RWPE1 (cell line): ENCODE data around the gene KLHDC7B.
"Not testable (repeated sequence)": the region's sequence is repeated elsewhere in the genome, so short reads cannot be mapped to it uniquely, and the experiment has no call there.

Experiments used
- CTCF ChIA-PET: fragments of 350-600 bp; sonication (Branson Sonifier 250); formaldehyde crosslinking; extraction: SDS; loops from one replicate; lab custom pipeline; 2021; lab: Yijun Ruan, JAX
- POLR2A ChIA-PET: fragments of 400-600 bp; formaldehyde crosslinking; extraction: SDS; loops from one replicate; lab custom pipeline; 2020; ENCODE audit warnings: antibody characterized with exemption; ENCODE audit not compliant: low non-redundant PET; lab: Yijun Ruan, JAX
- DNase-seq: peaks from one replicate; pipeline ENCODE4 v3.0.0; 2012; ENCODE audit warnings: low spot score
- H3K27ac ChIP-seq: fragments of 450-650 bp; 2 replicates; pipeline ENCODE4 v1.5.1; 2017
- TF ChIP-seq, protein P1 (sequence below): fragments of 450-650 bp; conservative IDR thresholded peaks from 2 replicates; pipeline ENCODE4 v1.5.1; 2017; ENCODE audit warnings: low read depth, mild to moderate bottlenecking

KLHDC7B gene

DNA sequence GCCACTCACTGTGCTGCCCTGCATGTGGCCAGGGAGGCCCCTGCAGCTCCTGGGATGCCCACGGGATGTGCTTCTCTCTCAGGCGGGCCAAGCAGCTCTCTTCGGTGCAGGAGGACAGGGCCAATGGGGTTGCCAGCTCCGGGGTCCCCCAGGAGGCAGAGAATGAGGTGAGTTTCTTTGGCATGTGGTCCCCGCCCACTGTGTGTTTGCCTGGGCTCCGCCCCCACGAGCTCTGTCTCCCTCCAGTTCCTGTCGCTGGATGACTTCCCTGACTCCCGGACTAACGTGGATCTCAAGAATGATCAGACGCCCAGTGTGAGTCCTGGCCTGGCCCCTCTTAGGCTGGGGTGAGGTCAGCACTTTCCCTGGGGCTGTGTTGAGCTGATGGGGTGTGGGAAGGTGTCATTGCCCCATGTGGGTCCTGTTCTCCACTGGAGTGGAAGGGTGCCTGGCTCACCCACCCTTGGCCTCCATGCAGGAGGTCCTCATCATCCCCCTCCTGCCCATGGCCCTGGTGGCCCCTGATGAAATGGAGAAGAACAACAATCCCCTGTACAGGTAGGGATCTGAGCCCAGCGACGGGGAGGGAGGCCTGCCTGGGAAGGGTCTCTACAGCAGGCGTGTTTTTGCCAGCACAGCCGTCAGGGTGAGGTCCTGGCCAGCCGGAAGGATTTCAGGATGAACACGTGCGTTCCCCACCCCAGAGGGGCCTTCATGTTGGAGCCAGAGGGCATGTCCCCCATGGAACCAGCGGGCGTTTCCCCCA lies 28.0 kb upstream of the KLHDC7B start:
- ChIA-PET POLR2A (no interaction called here), CTCF (no interaction called here)
- TF ChIP-seq, protein P1, sequence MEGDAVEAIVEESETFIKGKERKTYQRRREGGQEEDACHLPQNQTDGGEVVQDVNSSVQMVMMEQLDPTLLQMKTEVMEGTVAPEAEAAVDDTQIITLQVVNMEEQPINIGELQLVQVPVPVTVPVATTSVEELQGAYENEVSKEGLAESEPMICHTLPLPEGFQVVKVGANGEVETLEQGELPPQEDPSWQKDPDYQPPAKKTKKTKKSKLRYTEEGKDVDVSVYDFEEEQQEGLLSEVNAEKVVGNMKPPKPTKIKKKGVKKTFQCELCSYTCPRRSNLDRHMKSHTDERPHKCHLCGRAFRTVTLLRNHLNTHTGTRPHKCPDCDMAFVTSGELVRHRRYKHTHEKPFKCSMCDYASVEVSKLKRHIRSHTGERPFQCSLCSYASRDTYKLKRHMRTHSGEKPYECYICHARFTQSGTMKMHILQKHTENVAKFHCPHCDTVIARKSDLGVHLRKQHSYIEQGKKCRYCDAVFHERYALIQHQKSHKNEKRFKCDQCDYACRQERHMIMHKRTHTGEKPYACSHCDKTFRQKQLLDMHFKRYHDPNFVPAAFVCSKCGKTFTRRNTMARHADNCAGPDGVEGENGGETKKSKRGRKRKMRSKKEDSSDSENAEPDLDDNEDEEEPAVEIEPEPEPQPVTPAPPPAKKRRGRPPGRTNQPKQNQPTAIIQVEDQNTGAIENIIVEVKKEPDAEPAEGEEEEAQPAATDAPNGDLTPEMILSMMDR = no peak
- peak overlapping the region; percentile 16; the same call in 1 of the 2 replicates for H3K27ac ChIP-seq
- DNase-seq = no peak

DNA sequence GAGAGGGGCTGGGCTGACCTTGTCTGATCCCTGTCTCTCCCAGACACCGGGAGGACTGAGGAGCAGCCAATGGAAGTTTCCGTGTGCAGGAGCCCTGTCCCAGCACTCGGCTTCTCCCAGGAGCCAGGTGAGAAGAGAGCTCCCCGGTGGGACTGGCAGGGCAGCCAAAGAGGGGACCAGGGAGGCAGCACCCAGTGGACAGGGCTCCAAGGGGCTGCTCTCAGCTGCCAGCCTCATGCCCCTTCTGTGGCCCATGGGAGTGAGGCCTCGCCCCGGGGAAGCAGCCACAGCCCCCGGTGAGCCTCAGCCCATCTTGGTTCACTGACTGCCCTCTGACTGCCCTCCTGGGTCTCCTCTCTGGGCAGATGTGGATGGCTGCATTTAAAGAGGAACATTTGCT lies 27.1 kb upstream of the KLHDC7B start:
- POLR2A ChIA-PET = no interaction called here
- CTCF ChIA-PET = interaction anchor here (0.6 kb wide), 1 partner anchor 266 kb away, joined by 4 read pairs; no protein-coding TSS in a partner anchor
- DNase-seq = no peak

DNA sequence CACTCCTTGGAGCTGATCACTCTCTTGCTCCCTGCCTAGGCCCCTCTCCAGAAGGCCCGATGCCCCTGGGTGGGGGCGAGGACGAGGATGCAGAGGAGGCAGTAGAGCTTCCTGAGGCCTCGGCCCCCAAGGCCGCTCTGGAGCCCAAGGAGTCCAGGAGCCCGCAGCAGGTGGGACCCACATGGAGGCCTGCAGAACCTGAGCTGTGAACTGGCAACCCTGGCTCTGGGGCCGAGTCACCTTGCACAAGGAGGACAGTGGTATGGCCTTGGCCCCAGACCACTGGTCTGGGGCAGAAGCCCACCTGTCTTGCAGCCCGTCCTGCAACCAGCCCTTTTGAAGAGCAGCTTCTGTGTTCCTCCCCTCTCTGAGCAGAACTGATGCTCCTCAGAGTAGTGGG lies 26.5 kb upstream of the KLHDC7B start:
- H3K27ac ChIP-seq = peak overlapping the region; percentile 16
- TF ChIP-seq, protein P1 = no peak
- POLR2A ChIA-PET = no interaction called here
- no peak for DNase-seq
- CTCF ChIA-PET = interaction anchor here (0.6 kb wide), 1 partner anchor 267 kb away, joined by 4 read pairs; no protein-coding TSS in a partner anchor

More for the DNA sequence above, 27.1 kb upstream of the KLHDC7B start:
- H3K27ac ChIP-seq = peak overlapping the region; percentile 16
- TF ChIP-seq, protein P1 = no peak

DNA sequence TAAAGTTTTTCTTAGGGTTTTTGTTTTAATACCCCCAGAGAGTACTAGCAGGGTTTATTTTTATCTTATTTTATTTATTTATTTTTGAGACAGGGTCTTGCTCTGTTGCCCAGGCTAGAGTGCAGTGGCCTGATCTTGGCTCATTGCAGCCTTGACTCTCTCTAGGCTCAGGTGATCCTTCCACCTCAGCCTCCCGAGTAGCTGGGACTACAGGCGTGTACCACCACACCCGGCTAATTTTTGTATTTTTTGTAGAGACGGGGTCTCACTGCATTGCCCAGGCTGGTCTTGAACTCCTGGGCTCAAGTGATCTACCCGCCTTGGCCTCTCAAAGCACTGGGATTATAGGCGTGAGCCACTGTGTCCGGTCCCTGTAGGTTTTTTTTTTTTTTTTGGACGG lies 25.5 kb upstream of the KLHDC7B start:
- POLR2A ChIA-PET, CTCF ChIA-PET, DNase-seq: not testable (repeated sequence)

DNA sequence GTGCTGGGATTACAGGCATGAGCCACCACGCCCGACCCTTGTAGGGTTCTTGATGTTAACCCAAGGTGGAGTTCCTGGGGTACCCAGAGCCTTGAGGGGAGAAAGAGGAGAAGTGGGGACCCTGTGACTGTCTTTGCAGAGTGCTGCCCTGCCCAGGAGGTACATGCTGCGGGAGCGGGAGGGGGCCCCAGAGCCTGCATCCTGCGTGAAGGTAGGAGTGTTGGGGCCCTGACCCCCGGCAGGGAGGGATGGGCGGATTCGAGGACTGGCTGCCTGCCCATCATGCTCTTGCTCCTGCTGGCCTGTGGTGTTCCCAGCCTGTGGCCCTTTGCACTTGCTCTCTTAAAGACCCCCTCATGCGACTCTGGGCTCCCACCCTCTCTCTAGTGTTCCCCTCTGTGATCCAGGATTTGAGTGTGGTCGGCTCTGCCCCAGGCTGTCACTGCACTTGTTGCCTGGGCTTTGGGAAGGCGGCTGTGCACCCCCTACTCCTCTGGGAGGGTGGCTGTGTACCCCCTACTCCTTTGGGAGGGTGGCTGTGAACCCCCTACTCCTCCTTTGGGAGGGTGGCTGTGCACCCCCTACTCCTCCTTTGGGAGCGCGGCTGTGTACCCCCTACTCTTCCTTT lies 24.8 kb upstream of the KLHDC7B start:
- H3K27ac ChIP-seq = no peak overlapping the region
- CTCF ChIA-PET = no interaction called here
- TF ChIP-seq, protein P1 = no peak
- DNase-seq = no peak
- POLR2A ChIA-PET = no interaction called here

More for the DNA sequence above, 25.5 kb upstream of the KLHDC7B start:
- H3K27ac ChIP-seq = not testable (repeated sequence)

DNA sequence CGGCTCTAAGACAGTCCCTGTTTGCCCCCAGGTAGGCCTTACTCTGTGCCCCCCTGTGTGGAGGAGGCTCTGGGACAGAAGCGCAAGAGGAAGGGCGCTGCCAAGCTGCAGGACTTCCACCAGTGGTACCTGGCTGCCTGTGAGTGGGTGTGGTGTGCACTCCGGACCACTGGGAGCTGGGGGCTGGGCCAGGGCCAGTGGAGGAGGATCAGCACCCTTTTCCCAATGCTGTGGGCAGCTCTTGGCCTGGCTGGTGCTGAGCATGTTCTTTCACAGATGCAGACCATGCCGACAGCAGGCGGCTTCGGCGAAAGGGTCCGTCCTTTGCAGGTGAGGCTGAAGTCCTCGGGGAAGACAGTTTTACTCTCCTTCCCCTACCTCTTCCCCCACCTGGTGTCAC lies 24.0 kb upstream of the KLHDC7B start:
- TF ChIP-seq, protein P1 = no peak
- CTCF ChIA-PET = no interaction called here
- DNase-seq = no peak
- H3K27ac ChIP-seq = peak overlapping the region; percentile 97; the same call in 1 of the 2 replicates
- POLR2A ChIA-PET = no interaction called here
